ENCODE measurements around the gene CACNA2D4.

GRCh38 chr12:1859643-1860042 lies 58.8 kb downstream of the CACNA2D4 start:
- TF ChIP-seq CTCF (IDR thresholded peaks at IDR 0.05 in 4 of 5, conservative IDR thresholded peaks at IDR 0.05 in 1 of 5), result no peak
- no peak for TF ChIP-seq POLR2A (IDR thresholded peaks at IDR 0.05)
